NT2/D1 (cell line): ENCODE measurements around the gene STARD10.

Experiments
- DNase-seq: peaks from one replicate; pipeline ENCODE4 v3.0.0-alpha.2; 2011; ENCODE audit warnings: low read depth, low spot score
- H3K27me3 ChIP-seq: 2 replicates; pipeline ENCODE4 v1.6.0; 2011; ENCODE audit warnings: mild to moderate bottlenecking; ENCODE audit not compliant: insufficient read length, insufficient read depth
- H3K36me3 ChIP-seq: 2 replicates; pipeline ENCODE4 v1.6.1; 2011; ENCODE audit warnings: mild to moderate bottlenecking, low read length, mixed read lengths; ENCODE audit not compliant: insufficient read depth, insufficient read length
- H3K4me1 ChIP-seq: 2 replicates; pipeline ENCODE4 v1.5.1; 2011; ENCODE audit not compliant: insufficient read depth, insufficient read length
- H3K4me3 ChIP-seq: 2 replicates; pipeline ENCODE4 v1.5.1; 2011; ENCODE audit warnings: low read depth; ENCODE audit not compliant: insufficient read length
- H3K9ac ChIP-seq: 2 replicates; pipeline ENCODE4 v1.6.0; 2011; ENCODE audit warnings: low read depth; ENCODE audit not compliant: insufficient read length
- H3K9me3 ChIP-seq: 2 replicates; pipeline ENCODE4 v1.5.1; 2011; ENCODE audit warnings: mild to moderate bottlenecking, low read length; ENCODE audit not compliant: insufficient read depth
- SUZ12 ChIP-seq: IDR thresholded peaks from 2 replicates; pipeline ENCODE4 v1.6.1; 2011; ENCODE audit not compliant: insufficient read length, insufficient read depth; ENCODE audit errors: extremely low read depth
- YY1 ChIP-seq: IDR thresholded peaks from 2 replicates; pipeline ENCODE4 v1.6.1; 2011; ENCODE audit not compliant: insufficient read length, insufficient read depth
- ZNF274 ChIP-seq: IDR thresholded peaks from 2 replicates; pipeline ENCODE4 v1.6.1; 2011; ENCODE audit warnings: mild to moderate bottlenecking, low read depth, low read length

Gene STARD10

GRCh38 chr11:72753341-72754148 lies 40.3 kb downstream of the STARD10 start:
- Histone ChIP-seq H3K9ac (no peak overlapping the region), H3K4me1 (peaks cover 10% of the 10 kb centered on the region)
- no peak for TF ChIP-seq ZNF274
- TF ChIP-seq SUZ12: no peak
- TF ChIP-seq YY1: no peak

GRCh38 chr11:72752088-72752914 lies 41.5 kb downstream of the STARD10 start, which contains the start of gene ARAP1:
Gene ARAP1, minus strand, starts transcription at chr11:72752408. Its CDS starts 25,280 bp downstream, at chr11:72727128.
- Histone ChIP-seq H3K4me3 (peak within 1 kb of the TSS; percentile 67), H3K27me3 (no peaks in the 10 kb centered on the region), H3K9me3 (no peaks in the 10 kb centered on the region), H3K4me1 (peaks cover 6% of the 10 kb centered on the region), H3K9ac (peak within 1 kb of the TSS; percentile 85), H3K36me3 (peaks cover 4% of the 10 kb centered on the region)
- TF ChIP-seq SUZ12: no peak
- no peak for TF ChIP-seq YY1
- TF ChIP-seq ZNF274: no peak
- peak; percentile 49 for DNase-seq

More at GRCh38 chr11:72753341-72754148, 40.3 kb downstream of the STARD10 start:
- Histone ChIP-seq H3K4me3 (no peak overlapping the region), H3K9me3 (no peaks in the 10 kb centered on the region), H3K27me3 (no peaks in the 10 kb centered on the region), H3K36me3 (peaks cover 15% of the 10 kb centered on the region)
- DNase-seq: no peak

GRCh38 chr11:72751116-72752087 lies 42.4 kb downstream of the STARD10 start:
- H3K9me3 ChIP-seq: no peaks in the 10 kb centered on the region
- peak overlapping the region; percentile 67 for H3K4me3 ChIP-seq
- TF ChIP-seq SUZ12 (no peak), ZNF274 (no peak), YY1 (no peak)

GRCh38 chr11:72750556-72751115 lies 43.2 kb downstream of the STARD10 start:
- no peak for TF ChIP-seq ZNF274
- TF ChIP-seq SUZ12: no peak
- TF ChIP-seq YY1: no peak
- no peak overlapping the region for H3K9ac ChIP-seq

More at GRCh38 chr11:72751116-72752087, 42.4 kb downstream of the STARD10 start:
- no peak for DNase-seq
- Histone ChIP-seq H3K27me3 (no peaks in the 10 kb centered on the region), H3K9ac (peak overlapping the region; percentile 85), H3K36me3 (peaks cover 2% of the 10 kb centered on the region), H3K4me1 (peaks cover 11% of the 10 kb centered on the region)

GRCh38 chr11:72750086-72750485 lies 43.8 kb downstream of the STARD10 start:
- no peak overlapping the region for H3K9ac ChIP-seq
- H3K4me1 ChIP-seq: peaks cover 9% of the 10 kb centered on the region
- H3K36me3 ChIP-seq: peaks cover 2% of the 10 kb centered on the region
- DNase-seq: no peak
- H3K27me3 ChIP-seq: no peaks in the 10 kb centered on the region
- H3K4me3 ChIP-seq: no peak overlapping the region
- H3K9me3 ChIP-seq: no peaks in the 10 kb centered on the region
- TF ChIP-seq SUZ12 (no peak), ZNF274 (no peak), YY1 (no peak)

More at GRCh38 chr11:72750556-72751115, 43.2 kb downstream of the STARD10 start:
- Histone ChIP-seq H3K9me3 (no peaks in the 10 kb centered on the region), H3K4me3 (no peak overlapping the region), H3K36me3 (peaks cover 2% of the 10 kb centered on the region), H3K27me3 (no peaks in the 10 kb centered on the region), H3K4me1 (peaks cover 9% of the 10 kb centered on the region)
- no peak for DNase-seq

- no peaks in the 10 kb centered on the region for H3K9me3 ChIP-seq
- H3K9ac ChIP-seq: no peak overlapping the region
- H3K4me1 ChIP-seq: peaks cover 9% of the 10 kb centered on the region
- TF ChIP-seq ZNF274: no peak
- no peak for TF ChIP-seq YY1
- no peak for TF ChIP-seq SUZ12
- no peak overlapping the region for H3K4me3 ChIP-seq
- no peak for DNase-seq
- H3K36me3 ChIP-seq: no peaks in the 10 kb centered on the region
- H3K27me3 ChIP-seq: no peaks in the 10 kb centered on the region
These were observed 46.5 kb downstream of the STARD10 start for GRCh38 chr11:72747289-72747855.
